DND-41 (cell line): ENCODE data around the gene CUL3.
"Not testable (repeated sequence)": the region's sequence is repeated elsewhere in the genome, so short reads cannot be mapped to it uniquely, and the experiment has no call there.

ENCODE experiments used
- ATAC-seq: fragments of 200-7000 bp; cut with Tn5 transposase; 3 replicates; pipeline ENCODE4 v1.9.1; 2021; ENCODE audit warnings: low read depth; ENCODE audit not compliant: insufficient read depth
- DNase-seq: peaks from one replicate; pipeline ENCODE4 v3.0.0-alpha.2; 2020
- H2AFZ ChIP-seq: 2 replicates; pipeline ENCODE4 v1.6.0; 2012; ENCODE audit warnings: low read depth, low read length
- H3K27ac ChIP-seq: 2 replicates; pipeline ENCODE4 v1.5.1; 2012; ENCODE audit warnings: low read length, inconsistent platforms
- H3K27me3 ChIP-seq: fragments of 200-600 bp; sonication (generic); 2 replicates; pipeline ENCODE4 v1.6.0; 2012; ENCODE audit warnings: low read length, mild to moderate bottlenecking, inconsistent platforms; ENCODE audit not compliant: insufficient read depth, poor library complexity
- H3K36me3 ChIP-seq: 2 replicates; pipeline ENCODE4 v1.5.1; 2012; ENCODE audit warnings: low read length, inconsistent platforms; ENCODE audit not compliant: insufficient read depth
- H3K4me1 ChIP-seq: 2 replicates; pipeline ENCODE4 v1.5.1; 2012; ENCODE audit warnings: mild to moderate bottlenecking, low read length; ENCODE audit not compliant: insufficient read depth
- H3K4me2 ChIP-seq: 2 replicates; pipeline ENCODE4 v1.6.0; 2012; ENCODE audit warnings: mild to moderate bottlenecking, moderate library complexity, low read length, inconsistent platforms; ENCODE audit not compliant: insufficient read depth
- H3K4me3 ChIP-seq, 2 experiments: fragments of 200-600 bp in 1 of 2; shearing (Covaris generic) in 1 of 2; 2 replicates each; pipeline ENCODE4 v1.5.1; 2012 to 2016; ENCODE audit warnings: inconsistent platforms in 2 of 2, low read length in 2 of 2, mild to moderate bottlenecking in 2 of 2, low read depth in 1 of 2, moderate library complexity in 1 of 2
- H3K79me2 ChIP-seq: 2 replicates; pipeline ENCODE4 v1.6.0; 2012; ENCODE audit warnings: low read length, inconsistent platforms; ENCODE audit not compliant: insufficient read depth
- H3K9ac ChIP-seq: 2 replicates; pipeline ENCODE4 v1.6.0; 2012; ENCODE audit warnings: low read depth, mild to moderate bottlenecking, inconsistent platforms, low read length, moderate library complexity
- H3K9me3 ChIP-seq: 2 replicates; pipeline ENCODE4 v1.5.1; 2012; ENCODE audit warnings: low read length, moderate library complexity, mild to moderate bottlenecking, inconsistent platforms; ENCODE audit not compliant: insufficient read depth, severe bottlenecking
- H4K20me1 ChIP-seq: 2 replicates; pipeline ENCODE4 v1.6.0; 2012; ENCODE audit warnings: low read length; ENCODE audit not compliant: insufficient read depth
- CTCF ChIP-seq: IDR thresholded peaks from 2 replicates; pipeline ENCODE4 v1.5.1; 2012; ENCODE audit warnings: borderline replicate concordance, low read length, moderate library complexity, mild to moderate bottlenecking; ENCODE audit not compliant: poor library complexity, severe bottlenecking; ENCODE audit errors: extremely low read depth
- EZH2 ChIP-seq: IDR thresholded peaks from 3 replicates; pipeline ENCODE4 v1.6.1; 2012; ENCODE audit warnings: borderline replicate concordance, low read depth, mild to moderate bottlenecking, moderate library complexity, low read length, inconsistent platforms; ENCODE audit not compliant: severe bottlenecking

Gene CUL3

GRCh38 chr2:224584785-224585210, 365 bp downstream of the CUL3 start:
- ATAC-seq (no peak), DNase-seq (peak; percentile 62)
- H3K9ac ChIP-seq = peak overlapping the region; percentile 79
- H3K79me2 ChIP-seq = peaks cover 52% of the 10 kb centered on the region
- H3K4me1 ChIP-seq = peaks cover 59% of the 10 kb centered on the region
- H3K27ac ChIP-seq = peak overlapping the region; percentile 84
- peaks cover 44% of the 10 kb centered on the region for H4K20me1 ChIP-seq
- no peaks in the 10 kb centered on the region for H3K27me3 ChIP-seq
- peak overlapping the region; percentile 57 to 92; a peak in 3 of 4 replicates for H3K4me3 ChIP-seq
- peaks cover 14% of the 10 kb centered on the region; the same call in 1 of the 2 replicates for H3K36me3 ChIP-seq
- peak overlapping the region; percentile 72 for H2AFZ ChIP-seq
- no peaks in the 10 kb centered on the region for H3K9me3 ChIP-seq
- H3K4me2 ChIP-seq = no peak overlapping the region
- TF ChIP-seq EZH2 (no peak), CTCF (no peak)

- peak overlapping the region; percentile 46; the same call in 1 of the 2 replicates for H2AFZ ChIP-seq
- peak; percentile 48 for DNase-seq
- no peaks in the 10 kb centered on the region for H3K27me3 ChIP-seq
- H3K4me3 ChIP-seq = peak overlapping the region; percentile 86 to 92; a peak in 3 of 4 replicates
- H3K9ac ChIP-seq = peak overlapping the region; percentile 79
- peaks cover 14% of the 10 kb centered on the region; the same call in 1 of the 2 replicates for H3K36me3 ChIP-seq
- peaks cover 57% of the 10 kb centered on the region for H3K79me2 ChIP-seq
- peak overlapping the region; percentile 90 for H3K4me2 ChIP-seq
- H3K9me3 ChIP-seq = no peaks in the 10 kb centered on the region
- no peak for ATAC-seq
- peak overlapping the region; percentile 63 for H3K27ac ChIP-seq
- peaks cover 65% of the 10 kb centered on the region for H3K4me1 ChIP-seq
- TF ChIP-seq CTCF = no peak
- TF ChIP-seq EZH2 = no peak
- H4K20me1 ChIP-seq = peaks cover 49% of the 10 kb centered on the region
Observed at GRCh38 chr2:224584111-224584784, 915 bp downstream of the CUL3 start.

GRCh38 chr2:224583033-224583432, 2.1 kb downstream of the CUL3 start:
- Histone ChIP-seq H3K4me2 (peak overlapping the region; percentile 90), H3K9ac (peak overlapping the region; percentile 79), H4K20me1 (peaks cover 53% of the 10 kb centered on the region), H3K4me1 (peaks cover 62% of the 10 kb centered on the region), H3K27ac (peak overlapping the region; percentile 63; the same call in 1 of the 2 replicates), H3K36me3 (peaks cover 14% of the 10 kb centered on the region; the same call in 1 of the 2 replicates), H3K79me2 (peaks cover 69% of the 10 kb centered on the region), H3K4me3 (peak overlapping the region; percentile 86 to 92; a peak in 3 of 4 replicates)
- H2AFZ ChIP-seq, DNase-seq, ATAC-seq, H3K9me3 ChIP-seq, H3K27me3 ChIP-seq: not testable (repeated sequence)

GRCh38 chr2:224580248-224580647, 4.9 kb downstream of the CUL3 start:
- no peak overlapping the region for H2AFZ ChIP-seq
- ATAC-seq = no peak

More at GRCh38 chr2:224580248-224580647, 4.9 kb downstream of the CUL3 start:
- DNase-seq = no peak
- Histone ChIP-seq H3K9ac (no peak overlapping the region), H3K9me3 (no peaks in the 10 kb centered on the region), H3K27me3 (no peaks in the 10 kb centered on the region), H3K4me3 (0 out of 4 replicates have a peak overlapping the region, but pooled peaks of 1 of the 2 experiments have one; percentile 12), H3K4me1 (peaks cover 64% of the 10 kb centered on the region), H3K79me2 (peaks cover 97% of the 10 kb centered on the region), H4K20me1 (peaks cover 80% of the 10 kb centered on the region), H3K36me3 (peaks cover 14% of the 10 kb centered on the region; the same call in 1 of the 2 replicates), H3K27ac (no peak overlapping the region), H3K4me2 (peak overlapping the region; percentile 38; the same call in 1 of the 2 replicates)
- TF ChIP-seq CTCF (no peak), EZH2 (no peak)
